Right renal cortex interstitium (tissue), 3 donors: ENCODE measurements around the gene ZFY. TPM values are rescaled to one million over a fixed set of nuclear protein-coding genes. Genes with fewer than 3 reads are reported as not detected.
"Not testable (repeated sequence)": the region's sequence is repeated elsewhere in the genome, so short reads cannot be mapped to it uniquely, and the experiment has no call there.

Source experiments
- DNase-seq, 3 donors: peaks; one replicate each; pipeline ENCODE4 v3.0.0-alpha.2; 2013; ENCODE audit warnings: low read depth in 3 of 3, low spot score in 2 of 3
- polyA plus RNA-seq, 3 donors: library from polyadenylated mRNA; unstranded; fragments of 120-200 nt; gene quantifications; one replicate each; pipeline ENCODE4 v1.2.1, GENCODE V29; 2013; ENCODE audit not compliant: insufficient read length in 3 of 3

The ZFY gene
- polyA plus RNA-seq, 3 donors, result 17.2 to 17.6 (median 17.6) TPM

DNA sequence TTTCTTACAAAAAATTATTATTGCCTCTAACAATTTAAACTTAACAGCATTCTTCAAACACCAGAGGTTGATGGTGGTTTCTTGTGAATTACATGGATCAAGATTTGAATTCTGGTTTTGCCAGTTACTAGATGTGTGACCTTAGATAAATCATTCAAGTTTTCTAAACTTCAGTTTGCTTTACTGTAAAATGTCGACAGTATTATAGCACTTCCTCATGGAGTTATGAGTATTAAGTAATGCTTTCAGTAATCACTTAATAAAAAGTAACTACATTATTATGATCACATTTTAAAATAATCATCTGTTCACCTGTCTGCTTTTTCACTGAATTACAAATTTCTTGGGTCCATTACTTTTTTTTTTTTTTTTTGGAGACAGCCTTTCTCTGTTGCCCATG lies 37.5 kb downstream of the ZFY start:
- no peak for DNase-seq

DNA sequence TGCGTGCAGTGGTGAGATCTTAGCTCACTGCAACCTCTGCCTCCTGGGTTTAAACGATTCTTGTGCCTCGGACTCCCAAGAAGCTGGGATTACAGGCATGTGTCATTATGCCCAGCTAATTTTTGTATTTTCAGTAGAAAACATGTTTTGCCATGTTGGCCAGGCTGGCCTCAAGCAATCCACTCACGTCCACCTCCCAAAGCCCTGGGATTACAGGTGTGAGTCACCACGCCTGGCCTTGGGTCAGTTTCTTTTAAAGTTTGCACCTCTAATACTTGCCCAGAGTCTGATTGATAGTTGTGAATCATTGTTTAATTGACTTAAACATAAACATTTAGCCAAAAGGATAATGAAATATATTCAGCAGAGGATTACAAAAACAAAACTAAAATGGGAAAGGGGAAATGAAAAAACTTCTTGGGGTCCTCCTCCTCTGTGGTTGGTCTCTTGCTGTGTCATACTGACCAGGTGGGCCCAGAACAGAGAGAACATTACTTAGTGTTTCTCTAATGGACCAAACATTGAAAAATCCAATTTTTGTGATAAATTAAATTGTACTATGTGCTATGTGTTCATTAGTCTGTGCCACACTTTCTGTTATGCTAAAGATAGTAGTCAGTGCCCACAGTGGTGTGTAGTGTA lies 38.0 kb downstream of the ZFY start:
- DNase-seq, result no peak

DNA sequence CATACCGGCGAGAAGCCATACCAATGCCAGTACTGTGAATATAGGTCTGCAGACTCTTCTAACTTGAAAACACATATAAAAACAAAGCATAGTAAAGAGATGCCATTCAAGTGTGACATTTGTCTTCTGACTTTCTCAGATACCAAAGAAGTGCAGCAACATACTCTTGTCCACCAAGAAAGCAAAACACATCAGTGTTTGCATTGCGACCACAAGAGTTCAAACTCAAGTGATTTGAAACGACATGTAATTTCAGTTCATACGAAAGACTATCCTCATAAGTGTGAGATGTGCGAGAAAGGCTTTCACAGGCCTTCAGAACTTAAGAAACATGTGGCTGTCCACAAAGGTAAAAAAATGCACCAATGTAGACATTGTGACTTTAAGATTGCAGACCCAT lies 44.1 kb downstream of the ZFY start:
- DNase-seq, result no peak

DNA sequence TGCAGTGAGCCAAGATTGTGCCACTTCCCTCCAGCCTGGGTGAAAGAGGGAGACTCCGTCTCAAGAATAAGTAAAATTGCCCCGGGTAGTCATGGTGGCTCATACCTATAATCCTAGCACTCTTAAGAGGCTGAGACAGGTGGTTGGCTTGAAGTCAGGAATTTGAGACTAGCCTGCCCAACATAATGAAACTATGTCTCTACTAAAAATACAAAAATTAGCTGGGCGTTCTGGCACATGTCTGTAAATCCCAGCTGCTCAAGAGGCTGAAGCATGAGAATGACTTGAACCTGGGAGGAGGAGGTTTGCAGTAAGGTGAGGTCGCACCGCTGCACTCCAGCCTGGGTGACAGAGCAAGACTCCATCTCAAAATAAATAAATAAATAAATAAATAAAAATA lies 49.3 kb downstream of the ZFY start:
- DNase-seq, result no peak

DNA sequence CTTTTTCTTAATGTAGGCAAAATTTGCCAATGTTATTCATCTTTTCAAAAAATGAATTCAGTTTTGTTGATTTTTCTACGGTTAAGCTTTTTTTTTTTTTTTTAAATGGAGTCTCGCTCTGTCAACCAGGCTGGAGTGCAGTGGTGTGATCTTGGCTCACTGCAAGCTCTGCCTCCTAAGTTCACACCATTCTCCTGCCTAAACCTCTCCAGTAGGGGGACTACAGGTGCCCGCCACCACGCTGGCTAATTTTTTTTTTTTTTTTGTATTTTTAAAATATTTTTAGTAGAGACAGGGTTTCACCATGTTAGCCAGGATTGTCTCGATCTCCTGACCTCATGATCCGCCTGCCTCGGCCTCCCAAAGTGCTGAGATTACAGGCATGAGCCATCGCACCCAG lies 52.0 kb downstream of the ZFY start:
- DNase-seq, result not testable (repeated sequence)

DNA sequence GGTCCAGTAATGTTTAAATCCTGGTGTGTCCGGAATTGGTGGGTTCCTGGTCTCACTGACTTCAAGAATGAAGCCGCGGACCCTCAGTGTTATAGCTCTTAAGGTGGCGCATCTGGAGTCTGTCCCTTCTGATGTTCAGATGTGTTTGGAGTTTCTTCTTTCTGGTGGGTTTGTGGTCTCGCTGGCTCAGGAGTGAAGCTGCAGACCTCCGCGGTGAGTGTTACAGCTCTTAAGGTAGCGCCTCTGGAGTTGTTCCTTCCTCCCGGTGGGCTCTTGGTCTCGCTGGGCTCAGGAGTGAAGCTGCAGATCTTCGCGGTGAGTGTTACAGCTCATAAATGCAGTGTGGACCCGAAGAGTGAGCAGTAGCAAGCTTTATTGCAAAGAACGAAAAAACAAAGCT lies 62.2 kb downstream of the ZFY start:
- not testable (repeated sequence) for DNase-seq

DNA sequence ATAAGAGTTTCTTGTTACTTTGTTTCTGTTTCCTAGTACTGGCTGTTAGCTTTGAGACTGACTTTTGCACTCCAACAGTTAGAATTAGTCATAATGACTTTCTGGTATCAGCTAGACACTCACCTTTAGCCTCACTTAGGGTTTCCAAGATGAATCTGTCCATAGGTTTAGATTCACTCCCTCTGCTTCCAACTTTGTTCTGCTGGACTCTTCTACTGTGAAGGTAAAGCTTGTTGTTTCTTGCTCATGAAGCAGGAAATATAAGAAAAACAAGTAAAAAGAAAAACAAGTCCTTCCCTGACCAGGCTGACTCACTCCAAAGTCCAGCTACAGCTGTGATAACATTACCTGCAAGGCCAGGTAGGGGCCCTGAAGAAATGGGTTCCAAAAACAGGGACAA lies 67.0 kb downstream of the ZFY start:
- no peak for DNase-seq

DNA sequence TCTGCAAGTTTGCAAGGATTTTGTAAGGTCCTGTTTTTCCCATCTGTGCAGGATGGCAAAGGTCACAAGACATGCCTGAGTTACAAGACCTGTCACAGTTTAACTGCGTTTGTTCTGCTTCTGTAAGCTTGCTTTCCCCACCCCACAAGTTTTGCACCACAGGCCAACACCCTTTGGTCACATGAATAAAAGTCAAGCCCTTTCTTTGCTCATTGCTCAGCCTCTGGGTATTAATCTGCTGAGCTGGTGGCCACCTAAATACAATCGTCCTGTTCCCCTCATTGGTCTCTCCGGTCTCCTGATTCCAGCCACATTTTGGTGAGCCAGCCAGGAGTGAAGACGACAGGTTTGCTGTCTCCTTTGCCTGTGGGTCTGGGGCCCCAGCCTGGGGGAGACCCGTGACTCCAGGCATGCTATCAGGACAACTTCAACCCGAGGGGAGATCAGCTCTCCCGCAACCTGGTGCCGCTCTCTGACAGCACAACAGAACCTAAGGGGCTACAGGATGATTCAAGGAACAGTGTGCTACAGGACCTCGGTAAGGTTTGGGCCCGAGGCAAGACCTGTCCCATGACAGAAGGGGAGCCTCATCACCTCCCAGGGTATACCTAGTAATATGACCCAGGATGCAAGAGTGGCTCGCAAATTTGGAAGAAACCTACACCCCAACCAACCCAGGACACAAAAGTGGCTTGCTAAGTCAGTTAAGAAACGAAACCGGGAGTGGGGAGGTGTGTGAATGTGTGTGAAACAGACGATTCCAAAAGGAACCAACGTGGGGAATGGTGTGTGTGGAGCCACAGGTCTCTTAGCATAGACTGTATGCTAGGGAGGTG lies 67.7 kb downstream of the ZFY start:
- DNase-seq, result no peak

DNA sequence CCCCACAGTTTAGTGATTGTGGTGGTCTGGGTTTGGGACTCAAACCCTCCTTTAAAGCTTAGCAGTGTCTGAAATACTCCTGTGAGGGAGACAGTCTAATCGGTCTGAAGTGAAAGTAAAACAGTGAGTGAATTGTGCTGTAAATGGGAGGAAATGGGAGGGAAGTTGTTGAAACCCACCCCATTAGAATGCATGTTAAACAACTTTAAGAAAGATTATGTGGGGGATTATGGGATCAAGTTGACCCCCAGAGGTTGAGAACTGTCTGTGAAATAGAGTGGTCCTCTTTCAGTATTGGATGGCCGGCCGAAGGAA lies 68.3 kb downstream of the ZFY start:
- DNase-seq, result no peak

DNA sequence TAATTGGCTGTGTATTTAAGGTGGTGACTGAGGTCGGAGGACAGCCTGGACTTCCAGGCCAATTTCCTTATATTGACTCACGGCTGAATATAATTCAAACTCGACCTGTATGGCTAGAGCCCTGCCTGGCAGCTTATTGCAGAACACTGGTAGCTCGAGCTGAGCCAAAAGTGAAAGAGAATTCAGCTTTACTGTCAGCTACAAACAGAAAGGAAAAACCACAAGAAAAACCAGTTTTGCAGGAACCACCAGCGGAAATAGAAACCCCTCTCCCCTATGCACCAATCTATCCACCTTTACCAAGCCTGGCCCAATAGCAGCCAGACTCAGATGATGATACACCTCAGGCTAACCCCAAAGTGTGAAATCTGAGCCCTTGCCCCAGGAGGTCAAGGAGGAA lies 68.7 kb downstream of the ZFY start:
- no peak for DNase-seq

DNA sequence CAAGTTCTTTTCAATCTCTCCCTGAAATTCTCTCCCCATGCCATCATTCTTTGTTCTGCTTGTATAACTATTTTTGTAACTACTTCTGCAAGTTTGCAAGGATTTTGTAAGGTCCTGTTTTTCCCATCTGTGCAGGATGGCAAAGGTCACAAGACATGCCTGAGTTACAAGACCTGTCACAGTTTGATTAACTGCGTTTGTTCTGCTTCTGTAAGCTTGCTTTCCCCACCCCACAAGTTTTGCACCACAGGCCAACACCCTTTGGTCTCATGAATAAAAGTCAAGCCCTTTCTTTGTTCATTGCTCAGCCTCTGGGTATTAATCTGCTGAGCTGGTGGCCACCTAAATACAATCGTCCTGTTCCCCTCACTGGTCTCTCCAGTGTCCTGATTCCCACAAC lies 70.8 kb downstream of the ZFY start:
- not testable (repeated sequence) for DNase-seq

DNA sequence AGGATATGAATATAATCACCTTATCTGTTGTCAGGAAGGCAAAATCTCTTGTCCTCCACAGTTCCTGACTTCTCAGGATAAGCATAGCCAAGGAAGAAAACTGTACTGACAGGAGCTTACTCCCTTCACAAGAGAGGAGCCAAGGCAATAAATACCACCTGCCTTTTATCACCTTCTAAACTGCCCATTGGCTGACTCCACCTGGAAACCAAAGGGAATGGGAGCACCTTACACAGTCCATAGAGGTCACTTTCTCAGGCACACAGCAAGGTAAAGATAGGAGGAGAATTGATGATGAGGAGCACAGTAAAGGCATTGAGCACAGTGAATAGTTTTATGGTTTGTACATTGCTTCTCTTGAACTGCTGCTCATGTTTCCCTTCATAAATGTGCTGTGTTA lies 72.8 kb downstream of the ZFY start:
- DNase-seq, result no peak

DNA sequence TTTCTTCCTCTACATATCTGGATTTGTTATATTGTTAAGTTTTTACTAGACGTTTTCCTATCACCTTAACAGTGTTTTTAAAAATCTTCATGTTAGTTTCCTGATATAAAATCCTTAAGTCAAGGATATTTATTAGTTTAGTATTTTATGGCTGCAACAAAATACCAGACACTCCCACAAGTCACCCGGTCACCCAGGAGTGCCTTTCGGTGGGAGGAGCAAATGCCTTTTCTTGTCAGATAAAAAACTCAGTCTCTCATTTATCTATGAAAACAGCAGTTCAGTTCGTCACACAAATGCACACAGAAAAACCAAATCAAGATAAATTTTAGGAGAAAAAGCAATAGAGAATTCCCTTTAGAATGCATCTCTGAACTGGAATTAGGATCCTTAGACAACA lies 77.0 kb downstream of the ZFY start:
- no peak for DNase-seq

DNA sequence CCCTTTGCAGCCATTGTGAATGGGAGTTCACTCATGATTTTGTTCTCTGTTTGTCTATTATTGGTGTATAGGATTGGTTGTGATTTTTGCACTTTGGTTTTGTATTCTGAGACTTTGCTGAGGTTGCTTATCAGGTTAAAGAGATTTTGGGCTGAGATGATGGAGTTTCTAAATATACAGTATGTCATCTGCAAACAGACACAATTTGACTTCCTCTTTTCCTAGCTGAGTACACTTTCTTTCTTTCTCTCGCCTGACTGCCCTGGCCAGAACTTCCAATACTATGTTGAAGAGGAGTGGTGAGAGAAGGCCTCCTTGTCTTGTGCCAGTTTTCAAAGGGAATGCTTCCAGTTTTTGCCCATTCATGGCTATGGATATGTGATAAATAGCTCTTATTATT lies 81.4 kb downstream of the ZFY start:
- no peak for DNase-seq

DNA sequence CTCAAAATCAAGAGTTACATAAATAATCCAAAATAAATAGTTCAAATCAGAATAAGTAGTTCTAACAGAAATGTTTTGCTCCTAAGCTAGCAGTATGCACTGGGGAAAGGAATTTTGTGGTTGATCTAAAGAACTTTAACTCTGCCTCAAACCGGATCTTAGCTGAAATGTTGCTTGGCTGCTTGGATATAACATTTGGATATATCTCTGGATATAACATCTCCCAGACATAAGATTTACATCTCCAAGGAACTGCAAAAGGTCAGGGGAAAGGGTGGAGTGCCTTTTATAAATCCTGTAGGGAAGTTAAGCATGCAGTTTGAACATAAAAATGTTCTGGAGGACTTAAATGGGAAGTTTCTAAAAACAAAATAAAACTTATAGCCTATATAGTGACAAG lies 83.4 kb downstream of the ZFY start:
- DNase-seq, result no peak

DNA sequence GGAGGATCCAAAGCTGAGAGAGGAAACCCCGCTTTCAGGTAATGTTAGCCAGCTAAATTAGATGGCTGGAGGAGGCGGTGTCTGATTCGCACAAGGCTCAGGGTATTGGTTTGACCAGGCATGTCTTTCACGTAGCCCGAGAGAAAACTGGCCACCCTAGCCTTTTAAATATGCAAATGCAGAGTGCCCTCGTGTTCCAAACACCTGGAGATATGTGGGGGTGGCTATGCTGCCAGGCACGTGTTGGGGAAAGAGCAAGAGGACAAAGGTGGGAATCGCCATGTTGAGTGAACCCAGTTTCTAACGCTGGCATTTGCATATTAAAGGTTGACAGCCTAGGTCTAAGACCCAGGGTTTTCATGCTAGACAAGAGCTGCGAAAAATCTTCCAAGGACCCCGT lies 84.4 kb downstream of the ZFY start:
- no peak for DNase-seq

DNA sequence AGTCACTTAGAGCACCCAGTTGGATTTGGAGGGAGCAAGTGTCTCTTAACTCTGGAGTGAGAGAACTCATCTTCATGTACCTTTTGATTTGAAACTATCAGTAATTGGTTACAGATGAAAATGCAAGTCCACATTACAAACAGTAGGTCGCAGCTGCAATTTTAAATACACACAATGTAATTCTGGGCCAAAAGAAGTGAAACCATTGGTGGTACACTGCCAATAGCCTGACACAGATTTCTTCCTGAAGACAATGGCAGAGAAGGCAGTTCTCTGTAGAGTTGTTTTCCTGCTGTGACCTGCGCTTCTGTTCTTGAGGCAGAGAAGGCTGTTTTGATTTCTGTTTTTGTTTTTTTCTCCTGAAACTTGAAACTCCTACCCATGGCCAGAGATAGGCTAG lies 86.0 kb downstream of the ZFY start:
- no peak for DNase-seq

DNA sequence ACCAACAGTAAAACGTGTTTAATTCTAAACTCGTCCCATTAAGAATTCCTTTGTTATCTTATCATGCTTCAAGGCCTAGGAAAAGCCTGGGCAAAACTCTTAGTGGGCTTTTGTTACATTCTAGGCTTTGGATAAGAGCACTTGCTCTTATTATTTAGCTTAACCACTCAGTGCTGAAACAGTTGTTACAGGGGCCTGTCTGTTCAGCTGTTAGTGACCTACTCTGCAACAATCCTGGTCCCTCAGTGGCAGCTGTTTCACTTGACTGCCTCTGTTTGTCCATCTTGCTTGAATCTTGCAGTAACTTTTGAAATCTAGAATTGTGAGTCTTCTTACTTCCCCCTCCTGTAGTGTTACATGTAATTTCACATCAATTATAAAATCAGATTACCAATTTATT lies 88.4 kb downstream of the ZFY start:
- no peak for DNase-seq

DNA sequence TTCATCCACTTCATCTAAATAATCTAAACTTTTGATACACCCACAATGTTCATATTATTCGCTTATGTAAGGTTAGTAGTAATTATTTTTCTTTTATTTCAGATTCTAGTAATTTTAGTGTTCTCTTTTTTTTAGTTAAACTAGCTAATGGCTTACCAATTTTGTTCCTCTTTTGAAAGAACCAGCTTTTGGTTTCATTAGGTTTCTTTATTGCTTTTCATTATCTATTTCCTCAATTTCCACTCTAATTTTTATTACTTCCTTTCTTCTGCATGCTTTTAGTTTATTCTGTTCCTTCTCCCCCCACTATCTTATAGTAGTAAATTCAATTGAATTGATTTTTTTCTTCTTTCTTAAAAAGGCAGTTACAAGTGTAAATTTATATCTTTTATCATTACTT lies 90.2 kb downstream of the ZFY start:
- DNase-seq, result no peak
